Erythroblast (primary cell): ENCODE measurements around the gene GAGE12F.
"Not testable (repeated sequence)": the region's sequence is repeated elsewhere in the genome, so short reads cannot be mapped to it uniquely, and the experiment has no call there.

ENCODE experiments used
- GATA1 ChIP-seq: IDR thresholded peaks from 2 replicates; pipeline ENCODE4 v1.6.1; 2011; ENCODE audit warnings: low read depth, mild to moderate bottlenecking, control low read depth, low read length, moderate library complexity
- POLR2A ChIP-seq: IDR thresholded peaks from 2 replicates; pipeline ENCODE4 v1.6.1; 2011; ENCODE audit warnings: mild to moderate bottlenecking, low read length

- TF ChIP-seq POLR2A, GATA1: not testable (repeated sequence)
Observed at GRCh38 chrX:49541433-49541832, 19.2 kb upstream of the GAGE12F start, which contains the start of gene GAGE12D.
